Ectodermal cell (in vitro differentiated cells): Measurements from ENCODE around the gene VPS52.

Source experiments
- H3K27ac ChIP-seq: 2 replicates; pipeline ENCODE4 v1.7.0; 2013; ENCODE audit warnings: mild to moderate bottlenecking, low read depth, low read length; ENCODE audit not compliant: insufficient read depth, poor library complexity, severe bottlenecking
- H3K27me3 ChIP-seq: 2 replicates; pipeline ENCODE4 v1.7.0; 2013; ENCODE audit warnings: mild to moderate bottlenecking, low read length; ENCODE audit not compliant: insufficient read depth, control insufficient read depth, poor library complexity, severe bottlenecking
- H3K36me3 ChIP-seq: one replicate; pipeline ENCODE4 v1.7.0; 2013; ENCODE audit warnings: low read length; ENCODE audit not compliant: control insufficient read depth, insufficient read depth
- H3K4me1 ChIP-seq: one replicate; pipeline ENCODE4 v1.7.0; 2013; ENCODE audit warnings: low read length; ENCODE audit not compliant: control insufficient read depth, insufficient read depth
- H3K4me3 ChIP-seq: 2 replicates; pipeline ENCODE4 v1.7.0; 2013; ENCODE audit warnings: low read depth, low read length, control low read depth; ENCODE audit not compliant: insufficient read depth
- H3K9me3 ChIP-seq: 2 replicates; pipeline ENCODE4 v1.7.0; 2013; ENCODE audit warnings: mild to moderate bottlenecking, low read length, moderate library complexity; ENCODE audit not compliant: control insufficient read depth
- WGBS, 2 experiments: methylation state at CpG; one replicate each; pipeline ENCODE4 v1.1.7; 2013; ENCODE audit warnings: missing lambda C conversion rate in 2 of 2; 5-methylcytosine and 5-hydroxymethylcytosine counted together

The VPS52 gene

GRCh38 chr6:33217681-33218080, 54.0 kb downstream of the VPS52 start:
- WGBS, 2 experiments, result 43 to 44% methylated on average over 3 of the region's 3 CpGs

GRCh38 chr6:33217246-33217645, 54.4 kb downstream of the VPS52 start:
- Histone ChIP-seq H3K27me3 (peaks cover 74% of the 10 kb centered on the region), H3K4me3 (no peak overlapping the region), H3K4me1 (peaks cover 12% of the 10 kb centered on the region), H3K36me3 (peaks cover 1% of the 10 kb centered on the region), H3K27ac (no peak overlapping the region), H3K9me3 (no peaks in the 10 kb centered on the region)
- WGBS, 2 experiments, result 89 to 90% methylated on average over 6 of the region's 6 CpGs

More at GRCh38 chr6:33217681-33218080, 54.0 kb downstream of the VPS52 start:
- Histone ChIP-seq H3K4me3 (no peak overlapping the region), H3K4me1 (peaks cover 9% of the 10 kb centered on the region), H3K27me3 (peaks cover 77% of the 10 kb centered on the region), H3K36me3 (no peaks in the 10 kb centered on the region), H3K27ac (no peak overlapping the region), H3K9me3 (no peaks in the 10 kb centered on the region)

- H3K27me3 ChIP-seq, result peaks cover 74% of the 10 kb centered on the region
- peaks cover 10% of the 10 kb centered on the region for H3K36me3 ChIP-seq
- H3K4me3 ChIP-seq, result no peak overlapping the region
- WGBS, 2 experiments, result 92 to 94% methylated on average over 4 of the region's 4 CpGs
- no peaks in the 10 kb centered on the region for H3K9me3 ChIP-seq
- H3K4me1 ChIP-seq, result peaks cover 12% of the 10 kb centered on the region
- no peak overlapping the region for H3K27ac ChIP-seq
These were observed 55.5 kb downstream of the VPS52 start for GRCh38 chr6:33216117-33216649.

- H3K27me3 ChIP-seq, result peaks cover 73% of the 10 kb centered on the region
- H3K4me3 ChIP-seq, result no peak overlapping the region
- H3K9me3 ChIP-seq, result no peaks in the 10 kb centered on the region
- H3K4me1 ChIP-seq, result peaks cover 12% of the 10 kb centered on the region
- H3K36me3 ChIP-seq, result peaks cover 13% of the 10 kb centered on the region
- no peak overlapping the region for H3K27ac ChIP-seq
- WGBS, 2 experiments, result 83 to 85% methylated on average over 9 of the region's 9 CpGs
These were observed 56.2 kb downstream of the VPS52 start for GRCh38 chr6:33215271-33216116.

GRCh38 chr6:33213989-33214335, 57.7 kb downstream of the VPS52 start:
- peak overlapping the region; percentile 41 for H3K4me3 ChIP-seq
- H3K27me3 ChIP-seq, result peaks cover 57% of the 10 kb centered on the region
- no peaks in the 10 kb centered on the region for H3K9me3 ChIP-seq
- 21 to 25% methylated on average over 9 of the region's 9 CpGs for WGBS, 2 experiments
- H3K4me1 ChIP-seq, result peaks cover 28% of the 10 kb centered on the region
- no peak overlapping the region for H3K27ac ChIP-seq
- H3K36me3 ChIP-seq, result peaks cover 23% of the 10 kb centered on the region

- Histone ChIP-seq H3K36me3 (peaks cover 23% of the 10 kb centered on the region), H3K4me3 (peak overlapping the region; percentile 41), H3K27me3 (peaks cover 52% of the 10 kb centered on the region), H3K4me1 (peaks cover 30% of the 10 kb centered on the region), H3K27ac (no peak overlapping the region), H3K9me3 (no peaks in the 10 kb centered on the region)
- 1% methylated on average over 42 to 43 of the region's 43 CpGs for WGBS, 2 experiments
These were observed 58.3 kb downstream of the VPS52 start for GRCh38 chr6:33213166-33213988.

GRCh38 chr6:33212857-33213165, 58.9 kb downstream of the VPS52 start:
- H3K27me3 ChIP-seq, result peaks cover 46% of the 10 kb centered on the region
- 5 to 8% methylated on average over 6 of the region's 6 CpGs for WGBS, 2 experiments
- no peak overlapping the region for H3K27ac ChIP-seq
- H3K4me1 ChIP-seq, result peaks cover 30% of the 10 kb centered on the region
- H3K9me3 ChIP-seq, result no peaks in the 10 kb centered on the region
- H3K36me3 ChIP-seq, result peaks cover 23% of the 10 kb centered on the region
- H3K4me3 ChIP-seq, result peak overlapping the region; percentile 41

- Histone ChIP-seq H3K4me1 (peaks cover 30% of the 10 kb centered on the region), H3K4me3 (no peak overlapping the region), H3K27me3 (peaks cover 36% of the 10 kb centered on the region), H3K9me3 (no peaks in the 10 kb centered on the region), H3K27ac (no peak overlapping the region), H3K36me3 (peaks cover 23% of the 10 kb centered on the region)
- 66 to 68% methylated on average over 18 of the region's 18 CpGs for WGBS, 2 experiments
These were observed 59.8 kb downstream of the VPS52 start for GRCh38 chr6:33211666-33212422.

GRCh38 chr6:33211136-33211535, 60.5 kb downstream of the VPS52 start:
- WGBS, 2 experiments, result 85 to 88% methylated on average over 17 of the region's 17 CpGs
- peaks cover 29% of the 10 kb centered on the region for H3K27me3 ChIP-seq
- H3K36me3 ChIP-seq, result peaks cover 23% of the 10 kb centered on the region
- no peak overlapping the region for H3K4me3 ChIP-seq
- peaks cover 31% of the 10 kb centered on the region for H3K4me1 ChIP-seq
- H3K27ac ChIP-seq, result no peak overlapping the region
- H3K9me3 ChIP-seq, result no peaks in the 10 kb centered on the region
